Neural progenitor cell (in vitro differentiated cells): Measurements from ENCODE around the gene TADA2B.

Experiments used
- EZH2 ChIP-seq: fragments of 200-600 bp; sonication (generic); IDR thresholded peaks from 2 replicates; pipeline ENCODE4 v1.6.1; 2017; ENCODE audit warnings: antibody characterized with exemption, mild to moderate bottlenecking, moderate library complexity
- TF ChIP-seq, protein P1 (sequence below): fragments of 200-600 bp; sonication (generic); IDR thresholded peaks from 2 replicates; pipeline ENCODE4 v1.5.1; 2017; ENCODE audit warnings: antibody characterized with exemption, mild to moderate bottlenecking

DNA sequence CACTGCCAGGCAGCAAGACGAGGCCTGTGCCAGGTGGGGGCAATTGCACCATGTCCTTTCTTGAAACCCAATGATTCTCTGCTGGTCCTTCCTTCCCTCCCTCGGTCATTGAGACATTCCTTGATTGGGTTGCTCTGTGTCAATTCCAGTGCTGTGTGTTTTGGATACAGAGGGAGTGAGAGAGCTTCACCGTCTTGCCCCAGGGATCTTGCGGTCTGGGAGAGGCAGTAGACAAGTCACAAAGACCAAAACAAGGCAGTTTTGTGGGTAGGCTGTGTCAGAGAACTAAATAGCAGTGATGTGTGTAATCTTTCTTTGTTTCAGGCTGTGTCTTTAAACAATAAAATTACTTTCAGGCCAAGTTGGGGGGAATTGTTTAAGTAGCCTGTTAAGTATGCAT, 38.8 kb upstream of the TADA2B start:
- TF ChIP-seq, protein P1, sequence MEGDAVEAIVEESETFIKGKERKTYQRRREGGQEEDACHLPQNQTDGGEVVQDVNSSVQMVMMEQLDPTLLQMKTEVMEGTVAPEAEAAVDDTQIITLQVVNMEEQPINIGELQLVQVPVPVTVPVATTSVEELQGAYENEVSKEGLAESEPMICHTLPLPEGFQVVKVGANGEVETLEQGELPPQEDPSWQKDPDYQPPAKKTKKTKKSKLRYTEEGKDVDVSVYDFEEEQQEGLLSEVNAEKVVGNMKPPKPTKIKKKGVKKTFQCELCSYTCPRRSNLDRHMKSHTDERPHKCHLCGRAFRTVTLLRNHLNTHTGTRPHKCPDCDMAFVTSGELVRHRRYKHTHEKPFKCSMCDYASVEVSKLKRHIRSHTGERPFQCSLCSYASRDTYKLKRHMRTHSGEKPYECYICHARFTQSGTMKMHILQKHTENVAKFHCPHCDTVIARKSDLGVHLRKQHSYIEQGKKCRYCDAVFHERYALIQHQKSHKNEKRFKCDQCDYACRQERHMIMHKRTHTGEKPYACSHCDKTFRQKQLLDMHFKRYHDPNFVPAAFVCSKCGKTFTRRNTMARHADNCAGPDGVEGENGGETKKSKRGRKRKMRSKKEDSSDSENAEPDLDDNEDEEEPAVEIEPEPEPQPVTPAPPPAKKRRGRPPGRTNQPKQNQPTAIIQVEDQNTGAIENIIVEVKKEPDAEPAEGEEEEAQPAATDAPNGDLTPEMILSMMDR, result no peak
- no peak for TF ChIP-seq EZH2
